BE2C (cell line): Measurements from ENCODE around the gene DENND2A.
"Not testable (repeated sequence)": the region's sequence is repeated elsewhere in the genome, so short reads cannot be mapped to it uniquely, and the experiment has no call there.

Experiments
- DNase-seq: peaks from one replicate; pipeline ENCODE4 v3.0.0-alpha.2; 2020
- H3K27me3 ChIP-seq: fragments of 250-450 bp; sonication (Bioruptor Pico); 2 replicates; pipeline ENCODE4 v1.5.1; 2020; ENCODE audit warnings: mild to moderate bottlenecking
- H3K36me3 ChIP-seq: fragments of 250-450 bp; sonication (Bioruptor Pico); 2 replicates; pipeline ENCODE4 v1.5.1; 2020; ENCODE audit warnings: mild to moderate bottlenecking
- H3K4me1 ChIP-seq: fragments of 250-450 bp; sonication (Bioruptor Pico); 2 replicates; pipeline ENCODE4 v1.5.1; 2020
- H3K4me3 ChIP-seq: 2 replicates; pipeline ENCODE4 v1.5.1; 2011; ENCODE audit warnings: low read depth, low read length
- H3K9me3 ChIP-seq: fragments of 250-450 bp; sonication (Bioruptor Pico); 2 replicates; pipeline ENCODE4 v1.5.1; 2020
- TF ChIP-seq, protein P1 (sequence below): IDR thresholded peaks from 2 replicates; pipeline ENCODE4 v1.5.1; 2012; ENCODE audit warnings: mild to moderate bottlenecking, low read depth, low read length

The DENND2A gene

DNA sequence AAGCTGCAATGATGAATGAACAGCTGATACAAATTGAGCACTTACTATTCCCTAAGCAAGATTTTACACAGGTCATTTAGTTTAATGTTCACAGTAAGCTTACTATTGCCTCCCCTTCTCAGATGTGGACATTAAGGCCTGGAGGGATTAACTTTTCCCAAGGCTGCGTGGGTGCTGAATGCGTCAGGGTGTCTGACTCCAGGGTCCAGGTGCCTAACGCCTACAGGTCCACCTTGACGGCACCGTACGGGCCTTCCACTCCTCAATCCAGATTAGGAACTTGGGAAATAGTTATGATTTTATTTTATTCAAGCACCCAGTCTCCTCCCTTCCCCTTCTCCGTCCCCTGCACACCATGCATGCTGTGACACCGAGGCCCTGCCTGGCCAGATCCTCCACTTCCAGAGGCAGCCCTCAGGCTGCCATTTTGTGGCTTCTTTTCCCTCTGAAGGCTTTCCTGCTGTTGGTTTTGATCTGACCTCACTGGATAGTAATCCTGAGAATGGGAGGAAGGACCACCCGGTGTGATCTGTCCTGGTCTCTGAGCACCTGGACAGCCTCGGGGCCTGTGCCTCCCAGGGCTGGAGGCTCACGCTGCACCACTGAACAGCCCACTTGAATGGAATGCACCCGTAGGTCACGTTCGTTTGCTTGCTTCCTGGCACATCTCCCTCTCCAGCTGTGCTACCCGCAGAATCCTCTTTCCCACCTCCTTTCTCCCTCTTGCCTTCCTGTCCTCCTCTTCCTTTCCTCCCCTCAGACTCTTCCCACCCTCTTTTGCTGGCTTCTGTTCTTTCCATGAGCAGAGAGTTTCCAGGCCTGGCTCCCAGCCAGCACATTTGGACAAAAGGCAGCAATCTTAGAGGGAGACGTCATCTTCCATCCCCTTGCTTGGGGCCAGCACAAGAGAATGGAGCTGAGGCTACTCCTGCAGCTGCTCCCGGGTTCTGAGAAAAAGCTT, 14.4 kb downstream of the DENND2A start:
- Histone ChIP-seq H3K27me3 (no peaks in the 10 kb centered on the region), H3K4me1 (peaks cover 9% of the 10 kb centered on the region), H3K36me3 (no peaks in the 10 kb centered on the region), H3K4me3 (no peak overlapping the region), H3K9me3 (no peaks in the 10 kb centered on the region)
- peak; percentile 79 for DNase-seq
- TF ChIP-seq, protein P1, sequence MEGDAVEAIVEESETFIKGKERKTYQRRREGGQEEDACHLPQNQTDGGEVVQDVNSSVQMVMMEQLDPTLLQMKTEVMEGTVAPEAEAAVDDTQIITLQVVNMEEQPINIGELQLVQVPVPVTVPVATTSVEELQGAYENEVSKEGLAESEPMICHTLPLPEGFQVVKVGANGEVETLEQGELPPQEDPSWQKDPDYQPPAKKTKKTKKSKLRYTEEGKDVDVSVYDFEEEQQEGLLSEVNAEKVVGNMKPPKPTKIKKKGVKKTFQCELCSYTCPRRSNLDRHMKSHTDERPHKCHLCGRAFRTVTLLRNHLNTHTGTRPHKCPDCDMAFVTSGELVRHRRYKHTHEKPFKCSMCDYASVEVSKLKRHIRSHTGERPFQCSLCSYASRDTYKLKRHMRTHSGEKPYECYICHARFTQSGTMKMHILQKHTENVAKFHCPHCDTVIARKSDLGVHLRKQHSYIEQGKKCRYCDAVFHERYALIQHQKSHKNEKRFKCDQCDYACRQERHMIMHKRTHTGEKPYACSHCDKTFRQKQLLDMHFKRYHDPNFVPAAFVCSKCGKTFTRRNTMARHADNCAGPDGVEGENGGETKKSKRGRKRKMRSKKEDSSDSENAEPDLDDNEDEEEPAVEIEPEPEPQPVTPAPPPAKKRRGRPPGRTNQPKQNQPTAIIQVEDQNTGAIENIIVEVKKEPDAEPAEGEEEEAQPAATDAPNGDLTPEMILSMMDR, result no peak

DNA sequence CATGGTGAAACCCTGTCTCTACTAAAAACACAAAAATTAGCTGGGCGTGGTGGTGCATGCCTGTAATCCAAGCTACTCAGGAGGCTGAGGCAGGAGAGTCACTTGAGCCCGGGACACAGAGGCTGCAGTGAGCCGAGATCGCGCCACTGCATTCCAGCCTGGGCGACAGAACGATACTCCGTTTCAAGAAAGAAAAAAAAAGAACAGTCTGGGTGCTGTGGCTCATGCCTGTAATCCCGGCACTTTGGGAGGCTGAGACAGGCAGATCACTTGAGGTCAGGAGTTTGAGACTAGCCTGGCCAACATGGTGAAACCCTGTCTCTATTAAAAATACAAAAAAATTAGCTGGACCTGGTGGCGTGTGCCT, 15.4 kb downstream of the DENND2A start:
- H3K27me3 ChIP-seq, H3K9me3 ChIP-seq, H3K36me3 ChIP-seq, DNase-seq, H3K4me1 ChIP-seq, H3K4me3 ChIP-seq: not testable (repeated sequence)

DNA sequence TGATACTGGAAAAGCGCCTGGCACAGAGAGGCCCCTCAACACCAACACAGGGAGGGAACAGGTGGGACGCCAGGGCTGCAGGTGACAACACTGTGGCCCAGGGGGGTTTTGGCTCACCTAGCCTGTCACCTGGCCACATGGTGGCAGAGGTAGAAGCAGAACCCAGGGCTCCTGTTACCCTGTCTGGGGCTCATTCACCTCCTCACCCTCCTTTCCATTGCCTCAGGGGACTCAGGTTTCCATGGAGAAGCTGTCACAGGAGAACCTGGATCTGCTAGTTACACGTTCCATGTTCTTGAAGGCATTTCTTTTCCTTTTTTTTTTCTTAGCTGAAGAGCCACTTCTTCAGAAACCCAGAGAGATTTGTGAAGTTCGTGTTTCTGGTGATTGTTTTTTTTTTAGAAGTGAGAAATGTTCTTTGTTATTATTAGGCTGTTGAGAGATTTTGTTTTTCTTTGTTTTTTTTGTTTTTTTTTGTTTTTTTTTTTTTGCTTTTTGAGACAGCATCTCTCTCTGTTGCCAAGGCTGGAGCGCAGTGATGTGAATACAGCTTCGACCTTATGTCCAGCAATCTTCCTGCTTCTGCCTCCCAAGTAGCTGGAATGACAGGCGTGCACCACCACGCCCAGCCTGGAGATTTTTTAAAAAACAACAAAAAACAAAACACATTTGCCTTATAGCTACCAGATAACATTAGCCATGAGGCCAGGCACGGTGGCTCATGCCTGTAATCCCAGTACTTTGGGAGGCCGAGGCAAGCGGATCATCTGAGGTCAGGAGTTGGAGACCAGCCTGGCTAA, 16.0 kb downstream of the DENND2A start:
- Histone ChIP-seq H3K4me1 (peaks cover 9% of the 10 kb centered on the region), H3K27me3 (no peaks in the 10 kb centered on the region), H3K36me3 (no peaks in the 10 kb centered on the region), H3K4me3 (no peak overlapping the region), H3K9me3 (no peaks in the 10 kb centered on the region)
- TF ChIP-seq, protein P1, result no peak
- DNase-seq, result no peak

DNA sequence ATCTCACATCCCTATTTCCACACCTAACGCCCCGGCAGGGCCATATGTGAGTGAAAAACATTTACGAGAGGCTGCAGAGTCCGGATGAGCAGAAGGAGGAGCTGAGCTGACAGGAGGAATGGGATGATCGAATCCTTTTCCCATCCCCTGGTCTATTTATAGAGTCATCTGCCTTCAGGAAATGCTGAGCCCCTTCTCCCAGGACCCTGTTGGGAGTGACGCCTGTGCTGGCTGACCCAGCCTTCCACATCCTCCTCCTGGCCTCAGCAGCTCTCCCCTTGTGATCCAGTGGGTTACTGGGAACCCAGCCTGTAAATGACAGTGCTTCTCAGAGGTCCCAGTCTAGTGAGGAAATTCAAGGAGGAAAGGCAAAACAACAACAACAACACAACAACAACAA, 16.6 kb downstream of the DENND2A start:
- TF ChIP-seq, protein P1, result no peak
- Histone ChIP-seq H3K36me3 (no peaks in the 10 kb centered on the region), H3K4me1 (peaks cover 9% of the 10 kb centered on the region), H3K4me3 (no peak overlapping the region), H3K9me3 (no peaks in the 10 kb centered on the region), H3K27me3 (no peaks in the 10 kb centered on the region)
- no peak for DNase-seq

DNA sequence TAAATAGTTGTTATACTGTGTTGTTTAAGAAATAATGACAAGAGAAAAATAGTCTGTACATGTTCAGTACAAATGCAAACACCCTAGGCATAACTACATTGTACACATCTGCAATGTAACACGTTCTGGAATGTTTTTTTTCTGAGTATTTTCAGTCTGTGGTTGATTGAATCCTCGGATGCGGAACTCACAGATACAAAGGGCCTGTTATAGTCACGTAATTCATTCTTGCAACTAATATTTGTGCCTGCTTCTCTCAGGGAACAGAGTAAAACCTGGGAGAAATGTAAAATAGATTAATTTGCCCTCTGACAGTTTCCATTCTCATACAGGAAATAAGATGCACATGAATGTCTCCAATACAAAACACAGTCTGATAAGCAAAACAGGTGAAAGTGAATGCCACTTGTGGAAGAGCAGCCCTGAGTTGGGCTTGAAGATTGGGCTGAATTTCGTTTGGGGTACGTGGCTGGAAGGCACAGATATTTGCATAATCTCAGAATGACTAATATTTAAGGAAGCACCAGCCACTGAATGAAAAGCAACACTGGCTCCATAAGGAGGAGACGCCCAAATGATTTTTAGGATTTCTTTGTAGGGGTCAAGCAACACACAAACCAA, 19.1 kb downstream of the DENND2A start:
- TF ChIP-seq, protein P1, result no peak
- no peaks in the 10 kb centered on the region for H3K36me3 ChIP-seq
- no peaks in the 10 kb centered on the region for H3K9me3 ChIP-seq
- H3K4me1 ChIP-seq, result peaks cover 4% of the 10 kb centered on the region
- H3K27me3 ChIP-seq, result no peaks in the 10 kb centered on the region
- no peak overlapping the region for H3K4me3 ChIP-seq
- DNase-seq, result no peak

DNA sequence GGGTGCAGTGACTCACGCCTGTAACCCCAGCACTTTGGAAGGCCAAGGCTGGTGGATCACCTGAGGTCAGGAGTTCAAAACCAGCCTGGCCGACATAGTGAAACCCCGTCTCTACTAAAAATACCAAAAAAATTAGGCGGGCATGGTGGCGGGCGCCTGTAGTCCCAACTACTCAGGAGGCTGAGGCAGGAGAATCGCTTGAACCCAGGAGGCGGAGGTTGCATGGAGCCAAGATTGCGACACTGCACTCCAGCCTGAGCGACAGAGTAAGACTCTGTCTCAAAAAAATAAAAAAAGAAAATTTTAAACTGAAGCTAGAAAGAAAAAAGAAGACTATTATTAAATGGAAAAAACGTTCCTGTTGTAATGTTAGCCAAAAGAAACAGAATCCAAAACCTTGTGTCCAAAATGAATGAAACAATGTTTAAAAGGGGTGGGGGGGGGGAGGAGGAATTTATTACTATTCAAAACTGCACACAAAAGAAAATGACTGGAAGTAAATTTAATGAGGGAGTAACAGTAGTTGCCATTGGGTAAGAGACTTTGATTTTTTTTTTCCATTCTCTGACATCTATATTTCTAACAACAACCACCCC, 20.6 kb downstream of the DENND2A start:
- H3K27me3 ChIP-seq, H3K4me3 ChIP-seq, H3K36me3 ChIP-seq, H3K4me1 ChIP-seq, H3K9me3 ChIP-seq, DNase-seq: not testable (repeated sequence)
